GM18508 (cell line): ENCODE results near the gene PRKAA1.
A peak's percentile ranks its signal among the peaks of the same experiment; 100 is the strongest.

Source experiments
- ATAC-seq: cut with Tn5 transposase; IDR thresholded peaks from one replicate; pipeline ENCODE4 v1.9.1; 2021; ENCODE audit warnings: moderate number of reproducible peaks; ENCODE audit not compliant: insufficient read depth, unreplicated experiment

The PRKAA1 gene

GRCh38 chr5:40784027-40784653 lies 14.0 kb downstream of the PRKAA1 start:
- ATAC-seq = no peak

- no peak for ATAC-seq
These were observed 16.2 kb downstream of the PRKAA1 start for GRCh38 chr5:40781843-40782409.

- ATAC-seq = no peak
These were observed 17.3 kb downstream of the PRKAA1 start for GRCh38 chr5:40780858-40781257.

- ATAC-seq = no peak
These were observed 18.0 kb downstream of the PRKAA1 start for GRCh38 chr5:40780199-40780598.

- no peak for ATAC-seq
These were observed 18.6 kb downstream of the PRKAA1 start for GRCh38 chr5:40779561-40779960.

- no peak for ATAC-seq
These were observed 20.0 kb downstream of the PRKAA1 start for GRCh38 chr5:40778133-40778532.

- no peak for ATAC-seq
These were observed 21.6 kb downstream of the PRKAA1 start for GRCh38 chr5:40776658-40776977.

- no peak for ATAC-seq
These were observed 22.1 kb downstream of the PRKAA1 start for GRCh38 chr5:40775846-40776657.

GRCh38 chr5:40775085-40775845 lies 22.9 kb downstream of the PRKAA1 start:
- no peak for ATAC-seq

GRCh38 chr5:40774623-40775022 lies 23.6 kb downstream of the PRKAA1 start:
- ATAC-seq = no peak

GRCh38 chr5:40770764-40771163 lies 27.4 kb downstream of the PRKAA1 start:
- no peak for ATAC-seq

- ATAC-seq = no peak
These were observed 35.5 kb downstream of the PRKAA1 start for GRCh38 chr5:40762705-40763104.

GRCh38 chr5:40757400-40757799 lies 40.8 kb downstream of the PRKAA1 start:
- no peak for ATAC-seq

GRCh38 chr5:40755407-40756365 lies 42.5 kb downstream of the PRKAA1 start, which contains the start of gene TTC33:
Gene TTC33 (minus strand): TSS chr5:40755961. CDS start chr5:40747018, 8,943 bp downstream.
- peak; percentile 74 for ATAC-seq

- ATAC-seq = peak; percentile 85
These were observed 43.1 kb downstream of the PRKAA1 start for GRCh38 chr5:40755093-40755406.

- ATAC-seq = peak; percentile 19
These were observed 43.6 kb downstream of the PRKAA1 start for GRCh38 chr5:40754381-40755092.

- ATAC-seq = no peak
These were observed 51.5 kb downstream of the PRKAA1 start for GRCh38 chr5:40746703-40747102.

- no peak for ATAC-seq
These were observed 54.4 kb downstream of the PRKAA1 start for GRCh38 chr5:40743771-40744170.

- no peak for ATAC-seq
These were observed 59.7 kb downstream of the PRKAA1 start for GRCh38 chr5:40738502-40738901.
